GM08714 (cell line): ENCODE data around the gene MPC1L.
A peak's percentile ranks its signal among the peaks of the same experiment; 100 is the strongest.

ENCODE experiments used
- H3K4me3 ChIP-seq: fragments of 200-500 bp; sonication (Bioruptor generic); 2 replicates; pipeline ENCODE4 v1.5.1; 2014; ENCODE audit warnings: mild to moderate bottlenecking, low read length, inconsistent platforms
- ZNF274 ChIP-seq: IDR thresholded peaks from 2 replicates; pipeline ENCODE4 v1.6.1; 2012; ENCODE audit warnings: mild to moderate bottlenecking, low read depth, low read length

The MPC1L gene

GRCh38 chrX:40607381-40607780, 15.8 kb upstream of the MPC1L start:
- TF ChIP-seq ZNF274 = no peak
- no peak overlapping the region for H3K4me3 ChIP-seq

DNA sequence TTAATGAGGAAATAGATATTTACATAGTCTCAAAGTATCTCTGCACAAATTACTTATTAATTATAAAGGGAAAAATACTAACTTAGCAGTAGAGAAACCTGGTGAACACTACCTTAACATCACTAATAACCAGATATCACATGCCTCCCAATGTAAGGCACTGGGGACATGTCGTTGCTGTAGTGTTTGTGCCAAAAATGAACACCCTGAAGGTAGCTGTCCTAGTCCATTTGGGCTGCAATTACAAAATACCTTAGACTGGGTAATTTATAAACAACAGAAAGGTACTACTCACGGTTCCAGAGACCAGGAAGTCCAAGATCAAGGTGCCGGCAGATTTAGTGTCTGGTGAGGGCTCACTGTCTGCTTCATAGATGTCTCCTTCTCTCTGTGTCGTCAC, 10.7 kb upstream of the MPC1L start:
- H3K4me3 ChIP-seq = no peak overlapping the region
- no peak for TF ChIP-seq ZNF274

DNA sequence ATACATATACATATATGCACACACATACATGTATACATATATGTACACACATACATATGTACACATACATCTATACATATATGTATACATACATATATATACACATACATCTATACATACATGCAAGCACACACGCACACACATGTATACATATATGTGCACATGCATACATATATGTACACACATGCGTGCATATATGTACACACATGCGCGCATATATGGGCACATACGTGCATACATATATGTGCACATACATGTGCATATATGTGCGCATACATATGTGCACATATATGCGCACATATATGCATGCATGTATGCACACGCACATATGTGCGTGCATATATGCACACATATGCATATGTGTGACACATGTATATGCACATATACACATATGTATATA, 7.3 kb upstream of the MPC1L start:
- H3K4me3 ChIP-seq = no peak overlapping the region
- TF ChIP-seq ZNF274 = no peak

DNA sequence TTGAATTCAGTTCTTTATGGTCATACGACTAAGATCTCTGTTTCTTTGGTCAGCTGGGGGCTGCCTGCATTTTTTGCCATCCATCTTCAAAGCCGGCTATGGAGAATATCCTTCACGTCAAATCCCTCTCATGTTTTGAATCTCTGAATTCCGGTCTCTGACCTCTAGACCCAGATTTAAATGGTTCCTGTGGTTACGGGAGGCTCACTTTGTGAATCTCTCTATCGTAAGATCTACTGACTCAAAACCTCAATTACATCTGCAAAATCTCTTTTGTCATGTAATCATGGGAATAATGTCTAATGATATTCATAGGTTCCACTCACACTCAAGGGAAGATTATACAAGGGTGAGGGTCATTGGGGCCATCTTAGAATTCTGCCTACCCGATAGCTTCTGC, 5.7 kb upstream of the MPC1L start:
- no peak overlapping the region for H3K4me3 ChIP-seq
- TF ChIP-seq ZNF274 = no peak

- no peak for TF ChIP-seq ZNF274
- no peak overlapping the region for H3K4me3 ChIP-seq
Measured at GRCh38 chrX:40622479-40623138, 619 bp upstream of the MPC1L start.

DNA sequence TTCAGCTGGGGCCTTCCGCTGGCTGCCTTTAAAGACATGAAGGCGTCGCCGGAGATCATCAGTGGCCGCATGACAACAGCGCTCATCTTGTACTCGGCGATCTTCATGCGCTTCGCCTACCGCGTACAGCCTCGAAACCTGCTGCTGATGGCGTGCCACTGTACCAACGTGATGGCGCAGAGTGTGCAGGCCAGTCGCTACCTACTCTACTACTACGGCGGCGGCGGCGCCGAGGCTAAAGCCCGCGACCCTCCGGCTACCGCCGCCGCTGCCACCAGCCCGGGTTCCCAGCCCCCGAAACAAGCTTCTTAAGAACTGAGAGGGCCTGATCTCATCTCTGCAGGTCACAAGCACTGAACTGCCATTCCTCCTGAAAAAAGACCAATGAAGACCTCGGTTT, 437 bp downstream of the MPC1L start:
- no peak overlapping the region for H3K4me3 ChIP-seq
- no peak for TF ChIP-seq ZNF274

DNA sequence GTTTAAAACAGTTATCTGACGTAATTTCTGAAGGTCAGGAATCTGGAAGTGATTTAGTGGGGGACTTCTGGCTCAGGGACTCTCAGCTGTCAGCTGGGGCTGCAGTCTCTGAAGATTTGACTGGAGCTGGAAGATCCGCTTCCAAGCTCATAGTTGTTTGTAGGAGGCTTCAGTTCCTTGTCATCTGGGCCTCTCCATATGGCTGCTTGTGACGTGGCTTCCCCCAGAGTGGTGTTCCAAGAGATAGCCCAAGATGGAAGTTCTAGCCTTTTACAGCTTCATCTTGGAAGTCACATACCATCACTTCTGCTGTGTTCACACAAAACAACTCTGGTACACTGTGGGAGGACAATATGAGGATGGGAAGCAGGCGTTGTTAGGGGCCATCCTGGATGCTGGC, 2.1 kb downstream of the MPC1L start:
- no peak for TF ChIP-seq ZNF274
- no peak overlapping the region for H3K4me3 ChIP-seq

DNA sequence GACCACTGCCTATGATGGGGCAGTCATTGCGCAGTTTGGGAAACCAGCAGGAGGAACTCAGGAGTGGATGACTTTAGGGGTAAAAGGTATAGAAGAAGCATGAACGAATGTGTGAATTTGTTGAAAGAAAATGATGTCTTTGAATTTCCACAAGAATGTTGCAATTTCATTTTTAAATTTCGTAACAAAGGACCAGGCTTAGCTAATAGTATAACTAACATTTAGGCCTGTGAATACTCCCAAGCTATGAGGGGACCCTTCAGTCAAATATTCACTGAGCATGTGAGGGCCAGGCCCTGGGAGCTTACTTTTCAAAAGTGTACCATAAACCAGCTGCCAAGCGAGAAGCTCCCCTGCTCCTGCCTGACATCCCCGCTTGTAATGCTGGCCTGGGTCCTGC, 5.3 kb downstream of the MPC1L start:
- no peak overlapping the region for H3K4me3 ChIP-seq
- TF ChIP-seq ZNF274 = no peak

DNA sequence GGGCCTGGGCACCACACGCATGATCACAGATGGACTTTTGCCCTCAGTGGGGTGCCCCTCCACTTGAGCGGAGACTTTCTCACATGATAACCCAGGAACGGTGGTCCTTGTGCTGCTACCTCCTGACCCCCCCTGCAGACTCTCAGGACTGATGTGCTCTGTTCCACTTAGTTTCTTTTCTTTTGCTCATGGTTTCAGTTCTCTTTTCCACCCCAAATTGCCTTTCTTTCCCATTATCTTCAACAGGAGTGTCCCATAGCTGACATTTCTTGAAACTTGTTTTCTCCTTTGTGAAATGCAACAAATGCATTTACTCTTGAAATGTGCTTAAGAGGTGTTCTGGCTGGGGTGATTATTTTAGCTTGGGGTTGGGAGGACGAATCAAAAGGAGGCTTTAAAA, 9.0 kb downstream of the MPC1L start:
- no peak overlapping the region for H3K4me3 ChIP-seq
- no peak for TF ChIP-seq ZNF274

- no peak for TF ChIP-seq ZNF274
- no peak overlapping the region for H3K4me3 ChIP-seq
Measured at GRCh38 chrX:40637687-40638086, 14.5 kb downstream of the MPC1L start.

DNA sequence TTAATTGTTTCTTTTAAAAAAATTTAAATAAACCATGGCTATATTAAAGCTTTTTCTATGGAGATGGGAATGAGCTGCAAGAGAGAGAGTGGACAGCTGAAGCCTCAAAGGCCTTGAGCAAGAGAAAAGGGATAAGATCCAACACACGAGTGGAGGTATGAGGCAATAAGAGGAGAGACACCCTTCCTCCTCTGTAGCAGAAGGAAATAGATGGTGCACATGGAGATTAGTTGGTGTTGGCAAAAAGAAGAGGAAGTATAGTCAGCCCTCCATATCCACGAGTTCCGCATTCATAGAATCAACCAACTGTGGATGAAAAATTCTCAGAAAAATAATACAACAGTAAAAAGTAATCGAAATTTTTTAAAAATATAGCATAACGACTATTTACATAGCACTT, 20.9 kb downstream of the MPC1L start:
- H3K4me3 ChIP-seq = peak overlapping the region; percentile 70
- TF ChIP-seq ZNF274 = no peak

DNA sequence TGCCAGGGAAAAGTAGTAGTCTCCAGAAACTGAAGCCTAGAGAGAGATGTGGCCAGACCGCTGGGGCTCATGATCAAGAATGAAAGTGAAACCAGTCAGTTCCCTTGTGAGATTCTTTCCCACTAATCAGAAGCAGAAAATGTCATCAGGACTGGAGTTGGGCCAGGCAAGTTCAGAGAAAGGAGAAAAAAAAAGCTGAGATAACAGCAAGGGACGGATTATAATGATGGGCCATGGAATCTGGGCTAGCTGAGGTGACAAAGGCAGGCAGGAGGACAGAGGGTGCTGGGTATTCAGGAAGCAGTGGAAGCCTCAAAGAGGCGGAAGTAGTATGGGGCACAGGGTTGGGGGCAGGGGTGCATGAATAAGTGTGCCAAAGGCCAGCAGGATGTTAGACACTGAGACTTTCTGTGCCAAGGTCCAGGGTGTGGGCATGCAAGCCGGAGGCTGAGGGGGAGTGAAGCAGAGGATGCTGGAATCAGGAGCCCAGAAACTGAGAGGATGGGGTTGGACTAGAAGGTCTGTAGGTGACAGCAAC, 21.7 kb downstream of the MPC1L start:
- no peak for TF ChIP-seq ZNF274
- H3K4me3 ChIP-seq = peak overlapping the region; percentile 70

- no peak for TF ChIP-seq ZNF274
- peak overlapping the region; percentile 93 for H3K4me3 ChIP-seq
Measured at GRCh38 chrX:40646489-40647306, 23.5 kb downstream of the MPC1L start.

- peak within 1 kb of the TSS; percentile 93 for H3K4me3 ChIP-seq
- no peak for TF ChIP-seq ZNF274
Measured at GRCh38 chrX:40647307-40648197, 24.3 kb downstream of the MPC1L start, which contains the start of gene CXorf38. Gene CXorf38 (minus strand): TSS chrX:40647561. CDS start chrX:40647520, 41 bp downstream.
